Superior temporal gyrus (tissue), 1 donor: Measurements from ENCODE around the gene MTCH1.
"Not testable (repeated sequence)": the region's sequence is repeated elsewhere in the genome, so short reads cannot be mapped to it uniquely, and the experiment has no call there.

Experiments
- DNase-seq: peaks from one replicate; pipeline ENCODE4 v3.0.0-alpha.2; 2016; ENCODE audit errors: extremely low spot score

The MTCH1 gene

DNA sequence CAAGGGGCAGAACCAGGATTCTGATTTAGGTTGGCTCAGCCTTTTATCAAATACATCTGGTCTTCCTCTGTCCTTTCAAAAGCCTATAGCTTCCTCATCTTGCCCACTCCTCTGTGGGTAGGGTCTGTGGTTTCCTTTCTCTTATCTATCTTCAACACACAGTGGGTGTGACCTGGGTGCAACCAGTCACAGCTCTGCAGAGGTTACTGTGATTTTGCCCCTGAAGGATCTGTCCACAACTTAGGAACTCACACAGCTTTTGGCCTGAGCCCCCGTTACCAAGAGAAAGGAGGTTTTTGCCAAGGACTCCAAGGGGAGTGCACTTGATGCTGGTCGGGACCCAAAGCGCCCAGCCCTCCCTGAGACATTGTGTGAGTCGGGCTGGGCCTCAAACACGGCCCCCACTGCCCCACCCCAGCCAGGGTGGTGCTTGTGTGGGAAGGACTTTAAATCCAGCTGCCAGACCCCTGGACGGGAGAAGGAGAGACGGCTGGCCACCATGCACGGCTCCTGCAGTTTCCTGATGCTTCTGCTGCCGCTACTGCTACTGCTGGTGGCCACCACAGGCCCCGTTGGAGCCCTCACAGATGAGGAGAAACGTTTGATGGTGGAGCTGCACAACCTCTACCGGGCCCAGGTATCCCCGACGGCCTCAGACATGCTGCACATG is 31.6 kb downstream of the MTCH1 start, which contains the start of gene PI16:
PI16 (plus strand) TSS at position 477 of the 670 bp plus-strand sequence; CDS start at position 500, 23 bp downstream.
- no peak for DNase-seq

DNA sequence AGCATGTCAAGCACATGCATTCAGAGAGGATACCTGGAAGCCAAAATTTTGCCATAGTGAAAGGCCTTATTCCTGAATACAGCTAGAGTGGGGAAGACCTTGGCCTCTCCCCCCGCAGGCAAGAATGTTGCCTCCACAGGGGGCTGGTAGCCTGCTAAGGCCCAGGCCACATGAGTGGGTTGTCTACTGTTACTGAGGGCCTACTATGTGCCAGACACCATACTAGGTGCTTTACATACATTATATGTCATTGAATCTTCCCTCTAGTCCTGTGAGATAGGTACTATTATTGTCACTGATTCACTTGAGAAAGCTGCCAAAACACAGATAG is 32.1 kb downstream of the MTCH1 start:
- DNase-seq = no peak

DNA sequence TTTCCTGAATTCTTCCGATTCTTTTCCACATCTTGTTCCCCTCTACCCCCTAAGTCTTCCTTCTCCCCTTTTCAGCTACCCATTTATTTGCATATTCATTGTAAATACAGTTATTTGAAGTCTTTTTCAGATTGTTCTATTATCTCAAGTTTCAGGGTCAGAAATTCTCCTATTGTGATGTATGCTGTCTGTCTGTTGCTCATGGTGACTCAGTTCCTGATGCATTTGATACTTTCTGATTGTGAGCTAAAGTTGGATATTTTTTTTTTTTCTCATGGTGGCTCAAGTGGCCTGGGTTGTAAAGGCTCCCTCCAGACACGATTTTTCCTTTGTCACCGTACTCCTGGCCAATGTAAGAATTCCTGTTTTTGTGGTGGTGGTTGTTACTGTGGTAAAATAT is 36.4 kb downstream of the MTCH1 start:
- no peak for DNase-seq

DNA sequence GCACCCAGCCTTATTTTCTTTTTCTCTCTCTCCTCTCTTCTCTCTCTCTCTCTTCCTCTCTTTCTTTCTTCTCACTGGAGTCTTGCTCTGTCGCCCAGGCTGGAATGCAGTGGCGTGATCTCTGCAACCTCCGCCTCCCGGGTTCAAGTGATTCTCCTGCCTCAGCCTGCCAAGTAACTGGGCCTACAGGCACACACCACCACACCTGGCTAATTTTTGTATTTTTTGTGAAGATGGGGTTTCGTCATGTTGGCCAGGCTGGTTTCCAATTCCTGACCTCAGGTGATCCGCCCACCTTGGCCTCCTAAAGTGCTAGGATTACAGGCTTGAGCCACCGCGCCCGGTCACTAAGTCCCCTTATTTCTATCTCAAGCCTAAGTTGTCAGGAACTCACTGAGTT is 36.9 kb downstream of the MTCH1 start:
- not testable (repeated sequence) for DNase-seq

DNA sequence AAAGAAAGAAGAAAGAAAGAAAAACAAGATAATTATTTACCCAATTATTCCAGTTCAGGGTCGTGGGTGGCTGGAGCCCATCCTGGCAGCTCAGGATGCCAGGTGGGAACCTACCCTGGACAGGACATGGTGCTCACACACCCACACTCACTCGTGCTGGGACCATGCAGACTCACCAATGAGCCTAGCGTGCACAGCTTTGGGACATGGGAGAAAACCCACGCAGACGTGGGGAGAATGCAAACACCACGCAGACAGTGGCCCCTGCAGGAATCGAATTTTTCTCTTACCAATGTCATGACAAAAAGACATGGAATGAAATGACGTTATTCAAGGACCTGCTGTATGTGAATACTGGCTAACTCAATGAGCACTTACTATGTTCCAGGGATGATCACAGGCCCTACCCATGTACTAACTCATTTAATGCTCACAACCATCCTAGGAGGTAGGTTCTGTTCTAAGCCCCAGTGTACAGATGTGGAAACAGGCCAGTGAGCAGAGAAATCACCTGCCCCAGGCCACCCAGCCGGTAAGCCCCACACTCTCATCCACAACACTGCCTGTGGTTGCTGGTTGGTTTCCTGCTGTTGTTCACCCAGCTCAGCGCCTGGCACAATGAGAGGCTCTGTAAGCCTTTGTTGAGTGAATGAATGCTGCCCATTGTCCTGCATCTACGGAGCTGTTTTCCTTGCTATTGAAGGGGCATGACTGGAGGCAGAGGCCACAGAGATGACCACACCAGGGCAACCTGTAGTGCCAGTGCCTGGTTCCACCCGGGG is 38.2 kb downstream of the MTCH1 start:
- DNase-seq = peak; percentile 94

DNA sequence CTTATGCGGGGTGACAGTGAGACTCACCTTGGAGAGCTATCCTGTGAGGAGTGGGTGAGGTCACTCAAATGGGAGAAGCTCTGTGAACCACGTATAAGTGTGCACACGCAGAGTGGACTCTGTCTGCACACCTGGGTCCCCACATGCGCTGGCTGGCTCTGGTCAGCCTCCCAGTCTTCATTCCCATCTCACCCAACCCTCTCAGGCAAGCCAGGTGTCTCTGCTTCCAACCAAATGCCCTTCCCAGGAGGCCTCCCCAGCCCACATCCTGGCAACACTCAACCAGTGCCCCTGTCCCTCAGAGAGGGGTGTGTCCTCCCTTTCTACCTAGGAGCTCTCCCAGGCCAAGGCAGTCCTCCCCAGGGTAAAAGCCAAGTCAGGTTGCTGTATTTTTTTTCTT is 39.5 kb downstream of the MTCH1 start:
- DNase-seq = no peak

DNA sequence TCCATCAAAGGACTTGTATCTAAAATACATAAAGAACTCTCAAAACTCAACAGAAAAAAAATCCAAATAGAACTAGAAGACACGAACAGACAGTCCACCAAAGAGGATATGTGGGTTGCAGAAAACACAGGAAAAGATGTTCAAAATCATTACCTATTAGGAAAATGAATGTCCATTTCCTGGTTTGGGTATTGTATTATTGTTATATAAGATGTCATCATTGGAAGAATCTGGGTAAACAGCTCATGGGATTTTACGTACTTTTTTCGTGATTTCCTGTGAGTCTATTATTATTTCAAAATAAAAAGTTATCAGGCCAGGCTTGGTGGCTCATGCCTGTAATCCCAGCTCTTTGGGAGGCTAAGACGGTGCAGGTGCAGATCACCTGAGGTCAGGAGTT is 40.7 kb downstream of the MTCH1 start:
- DNase-seq = no peak

DNA sequence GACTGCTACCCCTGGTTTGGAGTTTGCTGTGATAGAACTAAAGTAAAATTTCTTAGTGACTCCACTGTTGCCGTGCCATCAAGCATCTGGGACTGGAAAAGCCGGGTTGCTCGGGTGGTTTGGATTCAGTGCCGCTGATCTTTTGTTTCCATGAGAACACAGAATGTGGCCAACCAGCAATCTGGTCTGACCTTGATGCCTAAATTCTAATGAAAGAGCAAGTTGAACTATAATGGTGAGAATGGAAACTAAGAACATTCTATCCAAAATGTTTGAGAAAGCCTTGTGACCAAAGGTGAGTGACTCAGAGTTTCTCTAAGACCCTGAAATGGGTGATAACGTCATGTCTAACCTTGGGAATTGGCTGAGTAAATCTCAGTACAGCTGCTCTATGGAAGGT is 41.3 kb downstream of the MTCH1 start:
- no peak for DNase-seq

DNA sequence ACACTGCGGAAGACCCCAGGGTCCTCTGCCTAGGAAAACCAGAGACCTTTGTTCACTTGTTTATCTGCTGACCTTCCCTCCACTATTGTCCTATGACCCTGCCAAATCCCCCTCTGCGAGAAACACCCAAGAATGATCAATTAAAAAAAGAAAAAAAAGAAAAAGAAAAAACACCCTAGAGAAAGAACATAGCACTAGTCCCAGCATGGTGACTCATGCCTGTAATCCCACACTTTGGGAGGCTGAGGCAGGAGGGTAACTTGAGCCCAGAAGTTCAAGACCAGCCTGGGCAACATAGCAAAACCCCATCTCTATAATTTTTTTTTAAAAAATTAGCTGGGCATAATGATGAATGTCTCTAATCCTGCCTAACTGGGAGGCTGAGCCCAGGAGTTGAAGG is 43.7 kb downstream of the MTCH1 start:
- not testable (repeated sequence) for DNase-seq

DNA sequence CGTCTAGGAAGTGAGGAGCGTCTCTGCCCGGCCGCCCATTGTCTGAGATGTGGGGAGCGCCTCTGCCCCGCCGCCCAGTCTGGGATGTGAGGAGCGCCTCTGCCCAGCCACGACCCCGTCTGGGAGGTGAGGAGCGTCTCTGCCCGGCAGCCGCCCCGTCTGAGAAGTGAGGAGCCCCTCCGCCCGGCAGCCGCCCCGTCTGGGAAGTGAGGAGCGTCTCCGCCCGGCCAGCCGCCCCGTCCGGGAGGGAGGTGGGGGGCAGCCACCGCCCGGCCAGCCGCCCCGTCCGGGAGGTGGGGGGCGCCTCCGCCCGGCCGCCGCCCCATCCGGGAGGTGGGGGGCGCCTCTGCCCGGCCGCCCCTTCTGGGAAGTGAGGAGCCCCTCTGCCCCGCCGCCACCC is 44.4 kb downstream of the MTCH1 start:
- DNase-seq = not testable (repeated sequence)

DNA sequence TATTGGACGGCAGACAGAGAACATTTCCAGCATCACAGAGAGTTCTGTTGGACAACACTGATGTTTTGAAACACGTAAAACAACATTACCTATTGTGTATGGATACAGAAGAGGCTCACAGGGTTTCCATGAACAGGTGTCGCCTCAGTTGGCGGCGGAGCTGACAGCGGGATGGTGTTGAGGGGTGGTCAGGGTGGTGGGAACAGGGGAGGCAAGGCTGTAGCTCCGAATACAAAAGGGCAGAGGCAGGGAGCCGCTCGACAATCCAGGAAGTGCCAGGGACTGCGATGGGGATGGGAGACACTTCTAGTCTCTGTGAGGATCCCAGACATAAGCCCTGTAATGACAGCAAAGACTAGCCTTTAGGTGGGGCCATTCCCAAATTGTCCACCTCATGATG is 46.0 kb downstream of the MTCH1 start:
- no peak for DNase-seq

DNA sequence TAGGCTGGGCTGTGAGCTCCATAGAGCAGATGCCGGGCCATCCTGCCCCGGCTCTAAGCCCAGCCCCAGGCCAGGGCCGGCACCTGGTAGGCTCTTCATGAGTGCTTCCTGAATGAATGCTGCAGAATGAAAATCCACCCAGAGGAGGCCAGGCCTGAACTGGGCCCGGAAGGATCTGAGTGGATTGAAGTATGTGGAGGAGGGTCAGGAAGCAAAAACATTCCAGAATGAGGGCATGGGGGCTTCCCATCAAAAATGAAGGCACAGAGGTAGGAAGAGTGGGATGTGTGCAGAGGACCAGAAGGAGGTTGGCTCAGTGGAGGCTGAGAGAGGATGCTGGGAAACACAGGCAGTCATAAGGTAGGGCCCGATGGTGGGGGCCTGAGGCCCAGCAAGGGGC is 47.0 kb downstream of the MTCH1 start:
- DNase-seq = not testable (repeated sequence)

DNA sequence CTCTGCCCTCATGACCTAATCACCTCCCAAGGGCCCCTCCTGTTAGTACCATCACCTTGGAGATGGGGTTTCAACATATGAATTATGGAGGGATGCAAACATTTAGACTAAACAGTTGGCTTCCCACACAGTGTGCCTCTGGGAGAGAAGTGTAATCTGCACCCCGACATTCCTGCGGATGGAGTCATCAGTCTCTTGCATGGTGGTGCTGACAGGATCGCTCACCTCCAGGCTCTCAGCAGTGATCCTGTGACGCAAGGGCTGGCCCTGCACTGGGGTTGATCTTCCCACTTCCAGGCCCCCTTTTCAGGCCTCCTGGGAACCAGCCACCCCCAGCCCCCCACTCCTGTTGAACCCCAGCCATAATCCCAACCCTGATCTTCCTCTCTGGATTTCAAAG is 47.5 kb downstream of the MTCH1 start:
- no peak for DNase-seq

DNA sequence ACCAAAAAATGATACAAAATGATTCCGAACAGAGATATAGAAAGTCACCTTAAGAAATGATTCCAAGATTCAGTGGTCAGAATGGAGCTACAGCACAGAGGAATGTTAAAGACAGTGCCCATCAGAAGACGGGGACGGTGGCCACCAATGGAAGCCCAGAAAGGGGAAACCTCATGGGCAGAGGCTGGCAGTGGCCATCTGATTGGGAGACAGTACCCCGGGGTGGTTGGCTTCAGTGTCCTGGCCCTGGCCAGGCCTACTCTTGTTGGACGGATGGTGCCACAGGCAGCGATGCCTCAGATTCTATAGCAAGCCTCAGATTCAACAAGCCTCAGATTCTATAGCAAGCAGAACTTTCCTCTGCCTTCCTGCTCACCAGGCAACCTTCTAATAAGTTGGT is 48.1 kb downstream of the MTCH1 start:
- DNase-seq = no peak

DNA sequence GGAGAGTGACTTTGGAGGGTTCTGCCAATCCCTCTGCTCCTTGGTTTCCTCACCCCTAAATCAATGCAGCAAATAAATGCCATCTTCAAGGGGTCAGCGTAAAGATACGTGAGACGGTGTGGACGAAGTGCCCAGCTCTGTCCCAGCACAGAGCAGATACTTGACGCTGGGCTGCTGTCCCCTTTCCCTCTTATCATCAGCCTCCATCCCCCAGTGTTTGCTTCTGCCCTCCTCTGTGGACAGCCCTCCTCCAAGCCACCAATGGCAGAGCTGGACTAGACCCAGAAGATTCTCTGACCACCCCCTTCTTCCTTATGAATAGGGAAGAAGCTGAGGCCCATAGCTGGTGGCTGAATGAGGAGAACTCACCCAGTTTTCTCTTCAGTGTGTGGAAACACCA is 49.2 kb downstream of the MTCH1 start:
- no peak for DNase-seq

DNA sequence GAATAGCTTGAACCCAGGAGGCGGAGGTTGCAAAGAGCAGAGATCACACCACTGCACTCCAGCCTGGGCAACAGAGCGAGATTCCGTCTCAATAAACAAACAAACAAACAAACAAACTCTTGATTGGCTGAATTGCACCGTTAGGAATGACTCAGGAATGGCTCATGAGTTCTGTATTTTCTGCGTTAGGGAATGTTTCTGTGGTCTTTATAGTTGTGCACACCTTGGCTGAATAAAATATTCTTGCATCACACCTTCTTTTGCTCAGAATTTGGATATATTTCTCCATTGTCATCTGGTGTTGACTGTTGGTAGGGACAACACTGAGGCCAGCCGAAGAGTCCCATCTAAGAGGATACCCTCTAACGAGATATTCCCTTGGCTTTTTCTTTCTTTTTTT is 51.1 kb downstream of the MTCH1 start:
- no peak for DNase-seq

DNA sequence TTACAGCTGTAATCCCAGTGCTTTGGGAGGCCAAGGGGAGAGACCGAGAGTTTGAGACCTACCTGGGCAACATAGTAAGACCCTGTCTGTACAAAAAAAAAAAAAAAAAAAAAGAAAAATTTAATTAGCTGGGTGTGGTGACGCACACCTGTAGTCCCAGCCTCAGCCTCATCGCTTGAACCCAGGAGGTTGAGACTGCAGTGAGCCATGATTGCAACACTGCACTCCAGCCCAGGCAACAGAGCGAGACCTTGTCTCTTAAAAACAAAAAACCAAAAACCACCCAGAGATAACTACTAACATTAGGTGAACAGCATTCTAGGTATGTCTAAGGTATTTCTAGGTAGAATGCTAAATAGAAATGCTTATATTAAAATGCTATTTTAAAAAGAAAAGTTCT is 52.5 kb downstream of the MTCH1 start:
- DNase-seq = no peak

DNA sequence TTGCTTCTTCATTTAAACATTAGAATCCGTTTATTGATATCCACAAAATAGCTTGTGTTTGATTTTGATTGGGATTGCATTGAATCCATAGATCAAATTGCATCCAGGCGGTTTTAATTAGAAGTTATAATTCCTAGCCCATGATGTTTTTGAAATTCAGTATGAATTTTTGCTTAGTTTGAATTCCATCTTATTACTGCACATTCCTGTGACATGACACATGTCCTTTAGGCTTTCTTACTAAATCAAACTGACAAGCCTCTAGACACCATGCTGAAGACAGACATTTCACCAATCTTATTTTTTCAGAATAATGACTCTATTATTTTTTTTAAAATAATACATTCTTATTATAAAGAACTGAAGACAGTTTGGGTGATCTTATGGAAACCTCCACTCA is 52.9 kb downstream of the MTCH1 start:
- no peak for DNase-seq

DNA sequence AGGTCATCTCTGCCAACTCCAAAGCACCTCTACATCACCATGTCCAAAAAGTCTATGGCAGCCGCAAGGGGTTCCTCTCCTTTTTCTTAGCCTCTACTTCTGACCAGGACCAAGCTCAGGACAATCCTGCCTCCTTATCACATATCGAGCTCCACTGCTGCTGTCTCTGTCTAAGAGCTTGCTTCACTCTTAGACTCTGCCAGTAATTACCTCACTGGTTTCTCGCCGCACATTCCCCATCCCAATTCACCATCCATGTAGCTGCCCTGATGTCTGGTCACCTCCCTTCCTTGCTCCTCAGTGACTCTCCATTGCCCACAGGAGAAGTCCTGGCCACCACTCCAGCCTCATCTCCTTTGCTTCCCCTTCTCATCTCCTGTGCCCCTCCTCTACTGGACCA is 55.5 kb downstream of the MTCH1 start:
- no peak for DNase-seq

DNA sequence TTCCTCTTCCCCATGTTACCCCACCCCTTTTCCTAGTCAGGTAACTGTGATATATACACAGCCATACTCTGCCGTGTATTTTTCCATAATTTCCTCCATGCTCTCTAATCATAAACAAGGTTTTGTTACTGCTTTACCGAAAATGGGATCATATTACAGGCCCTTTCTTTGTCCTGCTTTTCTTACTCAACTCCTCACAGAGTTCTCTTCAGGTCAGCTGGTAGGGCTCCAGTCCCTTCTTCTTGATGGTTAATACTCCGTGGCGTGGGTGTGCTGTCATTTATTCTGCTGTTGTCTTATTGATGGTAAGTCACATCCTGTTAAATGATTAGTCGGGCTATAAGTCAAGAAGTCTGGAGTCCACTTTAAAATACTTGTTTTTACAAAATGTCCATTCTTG is 56.4 kb downstream of the MTCH1 start:
- no peak for DNase-seq

DNA sequence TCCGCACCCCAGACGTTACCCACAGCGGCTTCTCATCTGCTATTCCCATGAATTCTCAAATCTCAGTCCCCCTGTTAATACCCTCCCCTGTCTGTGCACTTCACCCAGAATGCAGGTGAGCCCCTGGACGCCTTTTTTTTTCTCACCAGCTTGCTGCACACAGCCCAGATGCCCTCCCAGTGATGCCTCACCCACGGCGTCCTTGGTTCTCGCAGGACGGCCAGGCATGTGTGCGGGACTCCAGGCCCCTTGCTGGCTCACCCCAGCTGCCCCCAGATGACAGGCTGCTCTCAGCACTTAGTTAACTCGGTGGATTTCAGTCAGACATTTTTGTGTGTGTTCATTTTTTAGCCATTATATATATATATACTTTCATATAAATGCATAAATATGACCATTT is 56.8 kb downstream of the MTCH1 start:
- no peak for DNase-seq

DNA sequence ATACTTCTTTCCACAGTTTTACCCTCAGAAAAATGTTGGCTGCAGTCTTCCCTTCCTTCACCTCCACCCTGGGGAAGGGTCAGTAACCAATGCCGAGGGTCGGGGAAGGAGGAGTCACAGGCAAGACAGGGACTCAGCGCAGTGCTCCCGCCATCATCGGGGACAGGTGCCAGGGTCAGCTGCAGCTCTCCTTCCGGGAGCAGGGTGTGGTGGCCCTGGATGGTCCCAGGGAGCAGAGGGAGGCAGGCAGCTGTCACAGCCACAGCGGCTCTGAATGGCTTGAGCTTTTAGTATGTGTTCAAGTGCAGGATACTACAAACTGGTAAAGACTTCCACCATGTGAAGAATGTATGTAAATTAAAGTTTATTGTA is 57.5 kb downstream of the MTCH1 start:
- DNase-seq = no peak

DNA sequence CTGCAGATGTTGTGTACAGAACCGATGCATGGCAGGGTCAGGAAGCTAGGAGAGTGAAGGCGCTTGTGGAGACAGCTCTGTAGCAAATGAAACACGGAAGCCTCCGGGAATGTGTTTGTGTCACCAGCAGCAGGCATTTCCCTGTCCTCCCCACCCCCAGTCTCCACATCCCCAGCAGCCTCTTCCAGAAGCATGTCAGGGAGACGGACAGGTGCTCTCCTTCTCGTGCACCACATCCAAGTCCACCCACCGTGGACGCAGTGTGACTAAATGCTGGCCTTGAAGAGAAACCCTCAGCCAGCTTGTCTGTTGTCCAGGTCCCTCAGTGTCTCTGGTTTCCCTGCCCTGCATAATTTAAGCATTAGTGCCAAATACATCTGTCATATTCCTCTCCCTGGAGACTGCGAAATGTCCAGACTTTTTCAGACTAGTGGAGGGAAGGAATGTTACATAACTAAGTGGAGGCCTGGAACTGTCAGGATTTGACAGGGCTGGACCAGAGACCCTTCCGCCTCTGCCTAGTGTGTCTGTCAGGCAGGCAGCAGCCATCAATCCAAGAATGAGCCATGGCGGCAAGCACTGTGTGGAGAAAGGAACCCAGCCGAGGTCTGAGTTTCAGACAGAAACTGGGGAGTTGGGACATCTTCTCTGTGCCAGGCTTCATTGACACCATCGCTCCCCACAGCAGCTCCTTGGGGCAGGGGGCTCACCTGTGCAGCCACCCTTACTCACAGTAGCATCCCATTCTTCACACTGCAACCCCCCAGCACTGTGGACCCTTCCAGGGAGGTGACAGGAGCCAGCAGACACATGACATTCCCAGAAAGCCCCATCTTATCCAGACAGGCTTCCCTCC is 58.1 kb downstream of the MTCH1 start:
- DNase-seq = no peak
